Measurements from ENCODE around the gene PSMB11.

- TF ChIP-seq, protein P1, sequence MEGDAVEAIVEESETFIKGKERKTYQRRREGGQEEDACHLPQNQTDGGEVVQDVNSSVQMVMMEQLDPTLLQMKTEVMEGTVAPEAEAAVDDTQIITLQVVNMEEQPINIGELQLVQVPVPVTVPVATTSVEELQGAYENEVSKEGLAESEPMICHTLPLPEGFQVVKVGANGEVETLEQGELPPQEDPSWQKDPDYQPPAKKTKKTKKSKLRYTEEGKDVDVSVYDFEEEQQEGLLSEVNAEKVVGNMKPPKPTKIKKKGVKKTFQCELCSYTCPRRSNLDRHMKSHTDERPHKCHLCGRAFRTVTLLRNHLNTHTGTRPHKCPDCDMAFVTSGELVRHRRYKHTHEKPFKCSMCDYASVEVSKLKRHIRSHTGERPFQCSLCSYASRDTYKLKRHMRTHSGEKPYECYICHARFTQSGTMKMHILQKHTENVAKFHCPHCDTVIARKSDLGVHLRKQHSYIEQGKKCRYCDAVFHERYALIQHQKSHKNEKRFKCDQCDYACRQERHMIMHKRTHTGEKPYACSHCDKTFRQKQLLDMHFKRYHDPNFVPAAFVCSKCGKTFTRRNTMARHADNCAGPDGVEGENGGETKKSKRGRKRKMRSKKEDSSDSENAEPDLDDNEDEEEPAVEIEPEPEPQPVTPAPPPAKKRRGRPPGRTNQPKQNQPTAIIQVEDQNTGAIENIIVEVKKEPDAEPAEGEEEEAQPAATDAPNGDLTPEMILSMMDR (IDR thresholded peaks at IDR 0.05; ENCODE audit: low read depth, low read length), result no peak
- TF ChIP-seq EZH2phosphoT487 (IDR thresholded peaks at IDR 0.05; ENCODE audit: low read depth), result no peak
Measured at GRCh38 chr14:23047751-23048693, 6.0 kb downstream of the PSMB11 start.
